ENCODE data around the gene MAGEB16.

Gene MAGEB16

GRCh38 chrX:35847736-35848135, 49.6 kb downstream of the MAGEB16 start:
- Histone ChIP-seq H3K4me3 (ENCODE audit: low read length) (no peak overlapping the region), H3K9me3 (replicated peaks; ENCODE audit: low read length) (no peaks in the 10 kb centered on the region), H3K4me2 (ENCODE audit: low read length) (no peak overlapping the region), H3K27me3 (ENCODE audit: control insufficient read depth, insufficient read depth, low read length) (no peaks in the 10 kb centered on the region), H3K9ac (ENCODE audit: low read depth, low read length) (no peak overlapping the region), H3K4me1 (ENCODE audit: control insufficient read depth, insufficient read depth, low read length) (no peaks in the 10 kb centered on the region), H3K36me3 (ENCODE audit: insufficient read depth, low read length) (no peaks in the 10 kb centered on the region)

Data from skeletal muscle satellite cell (primary cell).